HCEC 1CT (cell line): ENCODE measurements around the gene VDAC1.
"Not testable (repeated sequence)": the region's sequence is repeated elsewhere in the genome, so short reads cannot be mapped to it uniquely, and the experiment has no call there.

ENCODE experiments used
- DNase-seq: peaks from one replicate; pipeline ENCODE4 v3.0.0-alpha.2; 2017

The VDAC1 gene

DNA sequence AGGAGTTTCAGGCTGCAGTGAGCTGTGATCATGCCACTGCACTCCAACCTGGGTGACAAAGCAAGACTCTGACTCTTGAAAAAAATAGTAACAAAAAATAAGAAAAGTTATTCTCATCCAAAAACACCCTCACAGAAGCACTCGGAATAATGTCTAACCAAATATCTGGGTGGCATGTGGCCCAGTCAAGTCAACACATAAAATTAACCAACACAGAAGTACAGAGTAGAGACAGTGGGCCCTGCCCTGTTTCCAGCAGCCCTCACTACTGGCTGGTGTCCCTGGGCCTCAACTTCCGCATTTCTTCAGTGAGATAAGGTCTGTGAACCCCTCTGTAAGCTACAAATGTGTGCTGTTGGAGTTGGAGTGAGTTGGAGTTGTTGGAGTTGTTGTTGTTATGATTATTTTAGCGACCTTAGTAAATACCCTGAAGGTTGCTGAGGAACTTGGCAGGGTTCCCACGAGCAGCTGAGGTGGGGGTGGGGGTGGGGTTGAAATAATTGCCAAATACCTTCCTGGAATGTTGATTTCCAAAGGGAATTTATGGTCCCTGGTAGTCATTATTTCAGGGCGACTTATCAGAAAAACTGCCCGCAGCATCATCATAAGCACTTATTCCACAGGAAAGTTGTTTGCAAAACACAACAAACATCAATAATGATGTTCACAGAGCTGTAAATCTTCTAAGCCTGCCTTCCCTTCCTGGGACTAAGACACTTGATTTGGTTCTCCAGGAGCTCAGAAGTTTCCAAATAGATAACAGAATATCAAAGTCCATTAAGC, 66.5 kb downstream of the VDAC1 start:
- no peak for DNase-seq

DNA sequence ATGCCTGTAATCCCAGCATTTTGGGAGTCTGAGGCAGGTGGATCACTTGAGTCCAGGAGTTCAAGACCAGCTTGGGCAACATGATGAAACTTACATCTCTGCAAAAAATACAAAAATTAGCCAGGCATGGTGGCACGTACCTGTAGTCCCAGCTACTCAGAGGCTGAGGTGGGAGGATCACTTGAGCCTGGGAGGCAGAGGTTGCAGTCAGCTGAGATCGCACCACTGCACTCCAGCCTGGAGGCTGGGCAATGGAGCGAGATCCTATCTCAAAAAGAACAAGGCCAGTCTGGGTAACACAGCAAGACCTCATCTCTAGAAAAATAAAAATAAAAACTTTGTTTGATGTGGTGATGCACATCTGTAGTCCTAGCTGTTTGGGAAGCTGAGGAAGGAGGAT, 67.1 kb downstream of the VDAC1 start:
- DNase-seq: not testable (repeated sequence)

DNA sequence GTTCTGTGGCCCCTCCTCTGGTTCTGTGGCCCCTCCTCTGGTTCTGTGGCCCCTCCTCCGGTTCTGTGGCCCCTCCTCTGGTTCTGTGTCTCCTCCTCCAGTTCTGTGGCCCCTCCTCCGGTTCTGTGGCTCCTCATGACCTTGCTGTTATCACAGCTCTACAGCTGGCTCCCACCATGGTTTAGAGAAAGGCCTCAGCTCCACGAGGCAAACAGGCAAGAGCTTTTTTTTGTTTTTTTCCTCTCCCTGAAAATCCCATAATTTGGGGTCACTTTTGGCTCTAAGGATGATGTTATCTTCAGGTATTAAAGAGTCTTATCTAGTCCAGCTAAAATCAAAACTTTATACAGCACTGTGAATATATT, 68.1 kb downstream of the VDAC1 start:
- DNase-seq: no peak

DNA sequence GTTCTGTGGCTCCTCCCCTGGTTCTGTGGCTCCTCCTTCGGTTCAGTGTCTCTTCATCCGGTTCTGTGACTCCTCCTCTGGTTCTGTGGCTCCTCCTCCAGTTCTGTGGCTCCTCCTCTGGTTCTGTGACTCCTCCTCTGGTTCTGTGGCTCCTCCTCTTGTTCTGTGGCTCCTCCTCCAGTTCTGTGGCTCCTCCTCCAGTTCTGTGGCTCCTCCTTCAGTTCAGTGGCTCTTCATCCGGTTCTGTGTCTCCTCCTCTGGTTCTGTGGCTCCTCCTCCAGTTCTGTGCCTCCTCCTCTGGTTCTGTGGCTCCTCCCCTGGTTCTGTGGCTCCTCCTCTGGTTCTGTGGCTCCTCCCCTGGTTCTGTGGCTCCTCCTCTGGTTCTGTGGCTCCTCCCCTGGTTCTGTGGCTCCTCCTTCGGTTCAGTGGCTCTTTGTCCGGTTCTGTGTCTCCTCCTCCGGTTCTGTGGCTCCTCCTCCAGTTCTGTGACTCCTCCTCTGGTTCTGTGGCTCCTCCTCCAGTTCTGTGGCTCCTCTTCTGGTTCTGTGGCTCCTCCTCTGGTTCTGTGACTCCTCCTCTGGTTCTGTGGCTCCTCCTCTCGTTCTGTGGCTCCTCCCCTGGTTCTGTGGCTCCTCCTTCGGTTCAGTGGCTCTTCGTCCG, 68.7 kb downstream of the VDAC1 start:
- not testable (repeated sequence) for DNase-seq

DNA sequence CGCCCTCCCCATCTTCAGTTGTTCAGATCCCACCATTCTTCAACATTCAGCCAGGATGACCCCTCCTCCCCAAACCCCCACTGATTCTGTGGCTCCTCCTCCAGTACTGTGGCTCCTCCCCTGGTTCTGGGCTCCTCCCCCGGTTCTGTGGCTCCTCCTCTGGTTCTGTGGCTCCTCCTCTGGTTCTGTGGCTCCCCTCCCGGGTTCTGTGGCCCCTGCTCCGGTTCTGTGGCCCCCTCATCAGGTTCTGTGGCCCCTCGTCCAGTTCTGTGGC, 69.2 kb downstream of the VDAC1 start:
- DNase-seq: no peak

DNA sequence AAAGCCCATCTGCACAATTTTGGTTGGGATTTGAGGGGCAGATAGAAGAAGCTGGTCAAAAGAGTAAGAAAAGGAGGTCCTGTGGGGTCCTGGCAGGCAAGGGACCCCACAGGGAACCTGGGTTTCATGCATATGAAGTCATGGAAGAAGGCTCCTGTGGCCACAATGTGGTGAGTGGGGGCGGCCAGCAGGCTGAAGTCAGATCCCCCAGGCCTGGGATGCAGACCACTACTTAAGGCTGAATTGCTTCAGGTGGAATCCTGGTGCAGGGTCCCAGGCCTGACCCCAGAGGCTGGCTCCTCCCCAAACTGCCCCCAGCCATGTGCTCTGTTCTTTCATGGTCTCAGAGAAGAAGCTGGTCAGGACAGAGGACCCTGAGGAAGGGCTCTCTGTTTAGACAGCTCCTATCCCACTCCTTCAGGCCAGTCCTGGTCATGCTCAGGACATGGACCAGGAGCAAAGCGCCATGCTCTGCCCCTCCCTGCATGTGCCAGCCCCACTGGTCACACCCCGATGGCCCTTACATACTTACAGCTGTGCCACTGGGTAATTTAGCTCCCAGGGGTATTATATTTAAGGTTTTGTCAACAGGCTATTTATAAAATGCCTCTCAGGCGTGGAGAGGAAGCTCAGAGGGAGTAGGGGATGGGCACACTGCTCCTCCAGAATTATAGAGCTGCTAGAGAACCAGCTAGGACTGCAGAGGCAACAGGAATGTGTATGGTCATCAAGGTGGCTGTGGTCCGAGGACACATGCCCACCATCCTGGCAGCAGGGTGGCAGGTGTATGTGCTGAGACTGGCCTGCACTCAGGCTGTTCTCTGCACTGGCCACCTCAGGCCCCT, 69.7 kb downstream of the VDAC1 start:
- DNase-seq: no peak

DNA sequence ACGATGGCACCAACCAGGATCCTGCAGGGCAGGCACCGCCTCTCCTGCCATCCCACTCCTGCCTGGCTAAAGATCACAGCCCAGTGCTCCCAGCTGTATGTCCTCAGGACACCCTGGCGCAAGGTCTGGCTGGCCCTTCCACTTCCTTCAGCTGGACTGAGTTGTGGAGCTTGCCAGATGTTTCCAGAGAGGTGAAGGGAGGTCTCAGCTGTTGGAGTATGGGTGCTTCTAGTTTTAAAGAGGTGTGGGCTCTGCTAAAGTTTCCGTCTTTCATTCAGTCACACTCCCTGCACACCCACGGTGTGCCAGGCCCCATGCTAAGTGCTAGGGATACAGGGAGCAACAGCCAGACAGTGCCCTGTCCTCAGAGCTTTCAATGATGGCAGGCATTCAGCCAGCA, 70.5 kb downstream of the VDAC1 start:
- no peak for DNase-seq

DNA sequence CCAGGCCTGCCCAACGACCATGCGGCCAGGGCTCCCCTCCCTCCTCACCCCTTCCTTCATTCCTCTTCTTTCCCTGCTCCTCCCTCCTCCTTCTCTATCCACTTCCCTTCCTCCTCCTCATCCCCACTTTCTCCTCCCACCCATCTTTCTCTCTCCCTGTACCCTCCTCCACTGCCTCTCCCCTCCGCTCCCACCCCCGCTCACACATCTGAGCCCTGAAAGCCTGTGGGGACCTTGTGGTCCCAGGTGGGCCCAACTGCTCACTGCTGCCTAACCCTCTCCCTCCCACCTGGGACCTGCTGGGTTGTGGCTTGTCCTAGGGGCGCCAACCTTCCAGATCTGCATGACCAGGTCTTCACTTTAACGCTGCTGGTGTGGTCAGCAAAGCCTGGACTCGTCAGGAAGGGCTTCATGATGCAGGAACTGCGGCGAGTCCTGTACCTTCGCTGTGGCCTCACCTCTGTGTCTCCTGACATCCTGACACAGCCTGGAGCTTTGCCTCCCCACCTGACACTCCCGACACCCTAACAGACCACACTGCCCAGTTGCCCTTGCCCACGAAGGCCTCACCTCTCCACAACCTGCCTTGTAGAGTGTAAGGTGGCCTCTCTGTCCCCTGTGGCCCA, 71.0 kb downstream of the VDAC1 start:
- DNase-seq: no peak

DNA sequence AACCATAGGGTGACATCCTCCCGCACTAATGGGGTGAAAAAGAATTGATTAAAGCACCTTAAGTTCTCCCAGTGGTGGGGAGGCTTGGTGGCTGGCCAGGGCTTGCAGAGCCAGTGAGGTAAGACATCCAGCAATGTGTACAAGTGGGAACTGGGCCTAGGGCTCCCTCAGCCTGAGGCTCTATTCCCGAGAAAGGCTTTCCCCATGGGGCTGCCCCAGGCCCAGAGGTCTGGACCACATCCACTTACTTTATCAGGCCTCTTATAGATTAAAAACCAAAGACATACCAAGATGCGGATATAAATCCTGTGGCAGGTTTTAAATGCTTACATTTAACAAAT, 71.6 kb downstream of the VDAC1 start:
- DNase-seq: no peak

DNA sequence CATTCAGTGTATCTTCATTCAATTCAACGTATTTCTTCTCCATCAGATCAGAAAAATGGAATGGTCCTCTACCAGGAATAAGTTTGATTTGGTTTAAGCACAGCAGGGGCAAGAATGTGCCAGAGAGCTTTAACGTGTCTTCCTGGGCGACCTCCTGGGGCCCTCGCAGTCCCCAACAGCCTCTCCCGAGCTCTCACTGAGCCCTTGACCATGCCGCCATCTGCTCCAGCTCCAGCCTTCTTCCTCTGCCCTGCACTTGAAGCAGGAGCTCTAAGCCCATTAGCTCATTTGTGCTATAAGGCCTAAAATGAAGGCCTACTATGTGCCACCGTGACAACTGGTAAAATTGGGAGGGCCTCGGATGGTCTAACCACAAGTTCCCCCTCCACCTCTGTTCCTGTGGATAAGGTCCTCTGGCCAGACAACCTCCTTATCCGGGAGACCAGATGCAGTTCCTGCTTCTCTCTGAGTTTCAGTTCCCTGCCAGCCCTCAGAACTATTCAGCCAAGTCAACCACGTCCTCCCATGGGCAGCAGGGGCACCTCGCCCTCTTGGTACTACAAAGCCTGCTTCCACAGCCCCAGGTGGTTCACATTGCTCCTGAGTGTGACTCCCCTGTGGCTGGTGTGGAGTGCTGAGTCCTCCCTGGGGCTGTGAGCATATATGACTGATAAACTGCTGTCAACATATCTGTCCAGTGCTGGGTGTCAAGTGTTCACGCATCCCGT, 72.2 kb downstream of the VDAC1 start:
- no peak for DNase-seq

DNA sequence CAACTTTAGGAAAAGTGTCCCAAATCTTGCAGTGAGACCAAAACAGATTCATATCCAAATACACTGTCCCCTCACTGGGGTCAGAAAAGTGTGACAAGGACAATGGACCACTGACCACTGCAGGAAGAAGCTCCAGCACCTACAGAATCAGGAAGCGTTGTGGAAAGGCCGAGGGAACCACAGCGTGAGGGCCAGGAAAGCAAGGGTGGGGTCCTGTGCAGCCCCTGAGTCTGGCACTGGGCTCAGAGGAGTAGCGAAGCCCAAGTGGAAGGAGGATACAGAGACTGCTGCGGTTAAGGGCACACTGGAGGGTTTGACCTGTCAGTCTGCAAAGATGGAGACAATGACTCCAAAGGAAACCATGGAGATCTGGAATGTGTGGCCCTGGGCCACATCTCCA, 73.2 kb downstream of the VDAC1 start:
- DNase-seq: no peak

DNA sequence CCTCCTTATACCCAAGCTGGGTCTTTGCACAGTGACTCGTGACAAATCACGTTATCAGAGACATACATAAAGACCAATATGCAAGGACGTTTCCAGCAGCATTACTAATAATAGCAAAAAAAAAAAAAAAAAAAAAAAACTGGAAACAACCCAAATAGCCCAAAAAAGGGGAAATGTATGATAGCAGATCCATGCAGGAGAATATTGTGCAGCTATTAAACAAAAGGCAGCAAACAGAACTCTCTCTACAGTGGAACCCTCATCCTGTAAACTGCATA, 74.0 kb downstream of the VDAC1 start:
- no peak for DNase-seq

DNA sequence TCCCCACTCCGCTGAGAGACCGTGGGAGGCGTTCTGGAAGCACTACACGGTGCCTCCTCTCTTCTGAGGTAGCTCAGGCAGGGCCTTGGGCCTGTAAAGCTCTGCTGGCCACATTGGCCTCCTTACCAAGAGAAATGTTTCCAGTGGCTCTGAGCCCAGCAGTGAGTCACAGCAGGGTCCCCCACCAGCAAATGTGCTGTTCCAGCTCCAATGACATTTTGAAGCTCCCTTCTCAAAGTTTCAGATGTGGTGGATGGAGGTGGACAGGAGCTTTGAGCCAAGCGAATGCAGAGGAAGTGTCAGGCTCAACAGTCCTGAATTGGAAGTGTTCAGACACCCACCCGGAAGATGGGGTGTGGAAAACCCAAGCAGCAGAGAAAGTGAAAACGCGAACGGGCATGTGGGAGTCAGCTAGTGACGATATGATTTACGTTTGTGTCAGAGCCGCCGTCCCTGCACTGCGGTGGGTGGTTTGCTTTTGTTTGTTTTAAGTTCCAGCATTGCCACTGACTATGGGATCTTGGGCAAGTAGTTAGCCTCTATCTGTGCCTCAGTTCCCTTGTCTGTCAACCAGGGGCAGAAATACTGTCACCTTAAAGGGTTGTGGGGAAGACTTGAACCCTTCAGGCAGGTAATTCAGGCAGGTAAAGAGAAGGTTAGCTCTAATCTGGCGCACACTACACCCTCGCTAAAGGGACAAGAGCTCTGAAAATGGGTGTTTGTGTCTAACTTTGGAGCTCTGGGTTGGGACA, 74.5 kb downstream of the VDAC1 start:
- DNase-seq: no peak

DNA sequence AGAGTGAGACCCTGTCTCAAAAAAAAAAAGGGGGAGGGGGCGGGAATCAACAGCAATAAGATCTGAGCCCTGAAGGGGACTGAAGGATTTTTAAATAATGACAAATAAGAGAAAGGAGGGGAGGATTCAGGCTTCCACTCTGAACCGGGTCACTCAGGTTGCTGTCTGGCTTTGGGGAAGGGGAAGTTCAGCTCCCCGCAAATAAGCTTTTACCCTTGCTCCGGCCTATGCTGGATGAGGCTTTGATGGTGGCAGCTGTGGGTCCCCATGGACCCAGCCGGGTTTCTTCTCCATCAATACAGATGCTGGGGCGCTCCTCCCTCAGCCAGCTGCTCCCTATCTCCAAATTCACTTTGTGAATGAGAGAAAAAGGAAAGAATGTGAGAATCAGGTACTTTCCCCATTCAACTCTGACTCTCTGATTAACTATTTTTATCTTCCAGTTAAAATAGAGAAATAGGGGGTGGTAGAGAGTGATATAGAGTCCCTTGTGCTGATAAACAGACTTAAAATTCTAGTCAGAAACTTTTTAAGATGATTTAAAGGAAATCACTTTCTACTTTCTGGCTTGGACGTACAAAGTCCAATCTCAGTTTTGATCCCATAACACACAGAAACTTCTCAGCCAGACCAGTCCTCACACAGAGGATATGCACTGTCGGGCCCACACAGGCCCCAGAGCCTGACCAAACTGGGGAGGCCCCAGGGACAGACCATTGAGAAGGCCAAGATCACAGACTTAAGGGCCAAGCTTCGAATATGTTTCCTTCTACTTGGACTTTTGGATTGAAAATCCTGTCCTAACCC, 76.0 kb downstream of the VDAC1 start:
- DNase-seq: no peak

DNA sequence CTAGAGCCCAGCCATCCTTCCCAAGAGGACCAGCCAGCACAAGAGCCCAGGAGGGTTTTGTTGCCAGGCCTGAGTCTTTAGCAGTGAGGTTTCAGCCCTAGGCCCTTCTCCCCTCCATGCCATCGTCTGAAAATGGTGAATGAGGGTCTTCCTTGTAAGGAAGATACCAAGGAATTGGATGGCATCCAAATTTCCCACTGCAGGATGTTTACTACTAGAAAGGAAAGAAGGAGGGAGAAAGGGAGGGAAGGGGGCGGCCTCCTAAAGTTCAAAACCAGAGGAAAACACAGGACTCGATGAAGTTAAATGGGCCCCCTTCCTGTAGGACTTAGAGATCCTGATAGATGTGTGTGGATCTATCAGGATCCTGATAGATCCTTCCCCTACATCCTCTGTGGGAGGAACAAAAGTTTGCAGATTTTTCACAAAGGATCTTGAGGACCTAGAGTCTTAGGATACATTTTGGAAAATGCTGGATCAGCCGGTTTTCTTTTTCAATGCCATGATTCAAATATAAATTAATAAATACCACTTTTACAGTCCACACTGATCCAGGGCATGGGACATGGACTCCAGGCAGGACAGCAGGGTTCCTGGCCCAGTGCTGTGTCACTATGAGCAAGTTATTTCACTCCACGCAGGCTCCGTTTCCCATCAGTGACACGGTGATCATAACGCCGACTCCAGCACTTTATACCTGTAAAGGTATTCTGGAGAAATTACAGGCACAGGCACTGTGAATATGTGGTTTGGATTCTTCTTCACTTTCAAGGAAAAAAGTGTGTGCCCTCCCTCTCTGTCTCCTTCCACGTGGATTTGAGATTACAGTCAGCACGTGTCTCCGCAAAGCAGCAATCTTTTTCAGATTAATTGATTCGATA, 77.2 kb downstream of the VDAC1 start:
- no peak for DNase-seq

DNA sequence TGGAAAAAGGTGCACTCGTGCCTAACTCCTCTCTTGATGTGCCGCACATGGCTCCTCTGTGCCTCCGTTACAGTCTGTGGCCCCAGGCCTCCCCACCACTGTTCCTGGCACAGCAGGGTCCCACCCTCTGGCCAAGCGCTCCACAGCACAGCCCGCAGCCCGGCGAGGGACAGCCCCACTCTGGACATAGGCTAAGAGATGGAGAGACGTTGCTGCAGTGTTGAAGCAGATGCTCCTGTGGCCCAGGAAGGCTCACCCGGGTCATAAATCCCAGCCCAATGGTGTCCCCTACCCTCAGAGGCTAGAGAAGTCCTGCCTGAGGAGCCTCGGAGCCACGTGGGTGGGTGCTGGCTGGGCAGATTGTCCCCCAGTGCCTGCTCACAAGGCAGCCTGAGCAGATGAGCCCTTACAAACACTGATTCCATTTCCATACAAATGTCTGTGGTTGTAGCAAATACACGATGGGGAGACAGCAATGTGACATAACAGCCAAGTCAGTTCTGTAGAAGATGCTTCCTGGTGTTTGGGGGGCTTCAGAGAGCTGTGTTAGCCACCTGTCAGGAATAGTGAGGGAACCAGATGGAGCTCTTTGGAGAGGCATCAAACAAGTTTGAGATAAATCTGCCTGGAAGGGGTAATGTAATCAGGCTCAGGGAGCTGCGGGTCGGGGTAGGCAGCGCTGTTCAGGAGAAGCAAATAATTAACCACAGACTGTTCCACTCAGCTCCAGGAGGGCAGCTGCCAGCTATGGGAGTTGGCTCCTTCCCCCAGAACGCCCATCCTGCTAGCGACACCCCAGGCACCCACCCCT, 78.1 kb downstream of the VDAC1 start:
- DNase-seq: no peak

DNA sequence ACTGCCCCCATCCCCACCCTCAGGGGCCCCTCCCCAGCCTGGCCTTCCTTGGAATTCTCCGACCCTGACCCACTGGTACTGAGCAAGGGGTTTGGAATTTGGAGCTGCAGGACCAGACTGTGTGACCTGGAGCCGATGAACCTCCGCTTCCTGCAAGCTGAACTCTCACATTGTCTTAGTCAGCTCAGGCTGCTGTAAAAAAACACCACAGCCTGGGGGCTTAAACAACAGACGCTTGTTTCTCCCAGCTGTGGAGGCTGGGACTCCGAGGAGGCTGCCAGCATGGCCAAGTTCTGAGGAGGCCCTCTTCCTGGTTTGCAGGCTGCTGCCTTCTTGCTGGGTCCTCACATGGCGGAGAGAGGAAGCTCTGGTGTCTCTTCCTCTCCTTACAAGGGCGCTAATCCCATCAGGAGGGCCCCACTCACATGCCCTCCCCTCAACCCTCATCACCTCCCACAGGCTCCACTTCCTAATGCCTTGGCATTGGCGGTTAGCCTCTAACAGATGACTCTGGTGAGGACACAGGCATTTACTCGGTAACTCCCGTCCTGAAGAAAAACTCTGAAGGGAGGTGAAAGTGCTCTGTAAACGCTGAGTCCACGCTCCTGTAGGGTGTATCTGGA, 78.8 kb downstream of the VDAC1 start:
- no peak for DNase-seq

DNA sequence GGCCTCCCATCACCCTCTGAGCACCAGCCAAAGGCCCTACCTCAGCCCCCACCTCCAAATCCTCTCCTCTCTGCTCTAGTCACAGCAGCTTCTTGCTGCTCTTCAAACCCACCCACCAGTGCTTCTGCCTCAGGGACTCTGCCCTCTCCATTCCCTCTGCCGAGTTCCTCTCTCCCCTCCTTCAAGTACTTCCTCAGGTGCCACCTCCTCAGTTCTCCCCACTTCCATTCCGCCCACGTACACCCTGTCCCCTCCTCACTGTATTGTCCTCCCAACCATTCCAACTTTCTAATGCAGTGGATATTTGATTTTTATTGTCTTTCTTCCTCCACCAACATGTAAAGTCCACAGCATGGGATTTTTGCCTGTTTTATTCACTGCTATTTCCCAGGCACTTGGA, 79.5 kb downstream of the VDAC1 start:
- no peak for DNase-seq

DNA sequence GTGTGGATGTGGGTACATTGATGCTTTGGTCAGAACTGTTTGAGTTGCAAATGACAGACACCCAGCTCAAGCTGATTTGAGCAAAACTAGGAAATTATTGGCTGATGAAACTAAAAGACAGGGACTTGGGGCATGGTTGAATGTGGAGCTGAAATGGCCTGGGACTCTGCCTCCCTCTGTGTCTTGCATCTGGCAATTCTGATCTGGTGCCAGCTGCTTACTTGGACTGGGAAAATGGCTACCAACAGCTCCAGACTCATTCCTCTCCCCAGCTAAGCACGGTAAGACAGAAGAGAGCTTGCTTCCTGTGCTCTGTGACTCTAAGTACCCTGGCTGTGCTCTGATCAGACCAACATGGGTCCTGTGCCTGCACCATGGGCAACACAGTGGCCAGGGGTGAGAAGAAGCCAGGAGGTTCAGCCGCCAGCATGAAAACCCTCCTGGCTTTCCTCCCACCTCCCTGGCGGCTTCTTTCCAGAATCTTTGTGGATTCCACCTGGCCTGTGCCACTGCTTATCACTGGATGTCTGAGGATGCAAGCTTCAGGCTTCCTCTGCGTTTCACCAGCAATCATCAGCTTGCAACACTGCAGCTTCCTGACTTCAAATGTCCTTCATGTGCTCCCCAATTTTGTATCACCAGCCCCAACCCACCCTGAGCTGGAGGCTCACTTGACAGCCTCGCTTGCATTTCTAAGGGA, 80.4 kb downstream of the VDAC1 start:
- DNase-seq: no peak
